Activated CD8-positive, alpha-beta memory T cell treated with anti-CD3 and anti-CD28 coated beads, Interleukin-2, amount 50 U/mL, for 48 hours (primary cell): Measurements from ENCODE around the gene AURKA.
"Not testable (repeated sequence)": the region's sequence is repeated elsewhere in the genome, so short reads cannot be mapped to it uniquely, and the experiment has no call there.

Experiments
- DNase-seq: peaks from one replicate; pipeline ENCODE4 v3.0.0-alpha.2; 2020

The AURKA gene

GRCh38 chr20:56353356-56353755 lies 38.7 kb downstream of the AURKA start:
- no peak for DNase-seq

- DNase-seq = no peak
Measured at GRCh38 chr20:56352345-56353055, 39.5 kb downstream of the AURKA start.

DNA sequence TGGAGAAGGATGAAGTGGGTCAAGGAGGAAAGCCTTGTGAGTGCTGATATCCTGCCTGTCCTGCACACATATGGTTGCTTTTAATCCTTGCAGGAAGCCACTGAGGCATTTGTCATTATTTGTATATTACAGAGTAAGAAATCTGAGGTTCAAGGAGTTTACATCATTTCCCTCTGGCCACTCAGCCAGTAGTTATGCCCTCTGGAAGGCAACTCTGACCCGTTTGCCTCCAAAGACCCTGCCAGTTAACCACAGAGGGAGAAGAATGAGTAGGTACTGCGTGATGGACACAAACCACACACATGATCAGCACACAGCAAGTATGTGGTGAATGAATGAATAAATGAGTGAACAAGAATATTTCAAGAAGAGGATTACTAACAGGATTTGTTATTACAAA lies 41.2 kb downstream of the AURKA start:
- DNase-seq = no peak

DNA sequence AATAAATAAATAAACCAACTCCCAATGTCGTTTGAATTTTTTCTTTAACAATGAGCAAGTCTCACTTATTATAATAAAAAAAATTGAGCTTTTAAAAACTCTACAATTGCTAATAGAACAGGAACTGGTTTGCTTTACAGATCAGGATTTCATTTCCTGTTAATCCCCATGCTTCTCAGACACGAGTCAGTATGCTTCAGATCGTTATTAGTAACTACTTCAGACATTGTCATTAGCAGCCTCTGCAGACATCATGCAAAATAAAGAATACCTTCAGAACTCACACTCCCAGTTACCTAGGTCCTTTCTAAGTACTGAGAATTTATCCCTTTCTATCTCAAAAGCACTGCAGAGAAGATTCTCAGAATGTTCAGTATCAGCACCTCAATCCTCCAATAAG lies 43.3 kb downstream of the AURKA start:
- DNase-seq = no peak

- DNase-seq = no peak
Measured at GRCh38 chr20:56348305-56348693, 43.7 kb downstream of the AURKA start.

GRCh38 chr20:56347628-56348304 lies 44.2 kb downstream of the AURKA start:
- DNase-seq = no peak

DNA sequence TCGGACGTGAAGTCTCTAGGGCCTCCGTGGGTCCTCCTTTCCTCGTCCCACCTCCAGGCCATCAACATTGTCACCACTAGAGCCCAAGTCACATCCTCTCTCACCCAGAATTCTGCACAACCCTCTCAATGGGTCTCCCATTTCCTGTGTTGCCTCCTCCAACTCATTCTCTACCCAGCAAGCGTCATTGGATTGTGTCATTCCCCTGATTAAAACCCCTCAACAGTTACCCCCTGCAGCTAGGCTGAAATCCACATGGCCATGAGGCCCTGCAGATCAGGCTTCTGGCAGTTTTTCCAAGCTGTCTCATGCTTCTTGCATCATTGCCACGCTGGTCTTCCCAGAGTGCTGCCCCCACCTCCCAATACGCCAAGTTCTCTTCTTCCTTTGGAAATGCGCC lies 46.1 kb downstream of the AURKA start:
- no peak for DNase-seq

DNA sequence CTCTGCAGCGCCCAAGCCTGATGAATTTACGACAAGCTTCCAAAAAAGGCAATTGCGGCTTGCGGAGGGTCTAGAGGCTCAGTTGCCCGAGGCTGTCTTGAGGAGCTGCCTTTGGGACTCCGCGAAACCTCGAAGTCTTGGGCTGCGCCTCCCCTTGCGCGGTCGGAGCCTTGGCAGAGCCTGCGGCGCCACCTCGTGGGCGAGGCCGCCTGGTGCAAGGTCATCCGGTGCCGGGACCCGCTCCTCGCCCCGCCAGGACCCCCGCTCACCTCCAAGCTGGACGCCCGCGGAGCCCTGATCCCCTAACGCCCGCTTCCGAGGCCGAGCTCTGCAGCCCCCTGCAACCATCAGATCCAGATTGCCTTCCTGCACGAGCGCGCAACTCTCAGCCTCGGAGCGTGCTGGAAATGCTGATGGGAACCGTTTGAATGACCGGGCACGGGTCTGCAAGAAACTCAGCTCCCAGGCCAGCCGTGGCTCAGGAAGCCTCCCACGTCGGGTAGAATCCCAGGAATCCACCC lies 48.1 kb downstream of the AURKA start:
- peak; percentile 83 for DNase-seq

DNA sequence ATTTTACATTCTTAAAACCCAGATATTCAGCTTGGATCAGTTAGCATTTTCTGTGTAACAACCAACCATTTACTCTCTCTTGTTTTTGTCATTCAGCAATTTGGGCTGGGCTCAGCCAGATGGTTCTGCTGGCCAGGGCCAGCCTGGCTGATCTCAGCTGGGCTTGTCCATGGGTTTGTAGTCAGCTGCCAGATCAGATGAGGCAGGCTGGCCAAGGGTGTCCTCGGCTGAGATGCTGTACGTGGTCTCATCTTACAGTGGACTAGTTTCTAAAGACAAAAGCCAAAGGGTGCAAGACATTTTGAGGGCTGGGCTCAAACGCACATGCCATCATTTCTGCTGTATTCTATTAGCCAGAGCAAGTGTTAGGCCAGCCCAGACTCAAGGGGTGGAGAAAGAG lies 49.2 kb downstream of the AURKA start:
- no peak for DNase-seq

GRCh38 chr20:56336709-56337108 lies 55.3 kb downstream of the AURKA start:
- DNase-seq = not testable (repeated sequence)

DNA sequence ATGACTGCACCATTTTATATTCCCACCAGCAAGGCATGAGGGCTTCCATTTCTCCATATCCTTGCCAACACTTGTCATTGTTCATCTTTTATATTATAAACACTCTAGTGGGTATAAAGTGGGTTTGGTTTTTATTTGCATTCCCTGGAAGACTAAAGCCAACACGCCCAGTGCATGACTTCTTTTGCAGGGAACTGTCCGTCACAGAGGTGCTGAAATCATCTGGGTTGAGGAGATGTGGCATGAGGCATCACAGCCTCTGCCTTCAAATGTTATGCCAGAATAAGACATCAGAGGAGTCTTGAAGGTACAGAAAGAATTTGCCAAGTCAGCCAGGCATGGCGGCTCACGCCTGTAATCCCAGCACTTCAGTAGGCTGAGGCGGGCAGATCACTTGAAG lies 63.2 kb downstream of the AURKA start:
- DNase-seq = no peak

GRCh38 chr20:56324806-56325205 lies 67.2 kb downstream of the AURKA start:
- DNase-seq = no peak

DNA sequence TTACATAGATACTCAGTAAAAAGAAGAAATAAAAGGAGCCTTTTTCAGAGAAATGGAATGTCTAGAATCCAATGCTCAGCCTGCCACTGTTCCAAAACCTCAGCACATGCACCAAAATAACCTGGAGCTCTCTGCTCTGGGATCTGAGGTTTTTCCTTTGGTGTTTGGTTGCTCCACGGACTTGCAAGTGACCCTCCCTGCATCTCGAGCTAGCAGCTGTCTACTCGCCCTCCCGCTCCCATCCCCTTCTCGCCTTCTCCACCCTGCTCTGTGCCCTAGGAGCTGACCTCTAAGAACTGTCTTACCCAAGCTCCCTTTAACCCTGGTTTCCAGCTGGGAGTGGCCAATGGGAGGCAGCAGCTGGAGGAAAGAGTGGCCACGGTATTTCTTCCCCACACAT lies 68.4 kb downstream of the AURKA start:
- no peak for DNase-seq

GRCh38 chr20:56323206-56323605 lies 68.8 kb downstream of the AURKA start:
- no peak for DNase-seq

DNA sequence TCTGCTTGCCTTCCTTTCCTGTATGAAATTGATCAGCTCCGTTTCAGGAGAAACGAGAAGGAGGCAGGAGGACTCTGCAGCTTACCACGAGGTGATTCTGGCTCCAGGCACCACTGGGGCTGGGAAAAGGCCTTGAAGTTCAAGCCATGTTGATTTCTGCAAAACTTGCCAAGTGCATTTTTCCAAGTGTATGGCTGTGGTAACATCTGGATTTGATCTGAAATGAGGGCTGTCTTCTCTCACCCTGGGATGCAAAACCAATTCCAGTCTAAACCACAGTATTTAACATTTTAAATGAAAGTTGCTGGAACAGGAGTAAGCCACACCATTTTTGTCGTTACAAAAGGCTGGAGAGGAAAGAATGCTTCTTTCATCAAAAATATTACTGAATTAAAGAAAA lies 69.3 kb downstream of the AURKA start:
- no peak for DNase-seq
